Stimulated activated memory B cell treated with anti-CD40 and anti-IgM and Interleukin-4, amounts not matched to agents 10 μg/mL and 1 μg/mL and 100 μg/mL, for 72 hours (primary cell): ENCODE results near the gene PELI2.
A peak's percentile ranks its signal among the peaks of the same experiment; 100 is the strongest.

Source experiments
- ATAC-seq: fragments of 150-1000 bp; cut with Tn5 transposase; 2 replicates; pipeline ENCODE4 v1.10.0; 2021
- H3K27ac Mint-ChIP-seq: one replicate; pipeline ENCODE4 v1.8.0; 2022; ENCODE audit warnings: mild to moderate bottlenecking, mixed read lengths
- H3K27me3 Mint-ChIP-seq: one replicate; pipeline ENCODE4 v1.8.0; 2022; ENCODE audit warnings: mixed read lengths
- H3K36me3 Mint-ChIP-seq: one replicate; pipeline ENCODE4 v1.8.0; 2022; ENCODE audit warnings: mixed read lengths
- H3K4me1 Mint-ChIP-seq: one replicate; pipeline ENCODE4 v1.8.0; 2022; ENCODE audit warnings: mixed read lengths
- H3K4me3 Mint-ChIP-seq: one replicate; pipeline ENCODE4 v1.8.0; 2022; ENCODE audit warnings: mild to moderate bottlenecking, moderate library complexity, mixed read lengths
- H3K9me3 Mint-ChIP-seq: one replicate; pipeline ENCODE4 v1.8.0; 2022; ENCODE audit warnings: mixed read lengths

PELI2 gene

GRCh38 chr14:56280843-56281242 is 162.6 kb downstream of the PELI2 start:
- Mint-ChIP-seq H3K27me3 (no peaks in the 10 kb centered on the region), H3K9me3 (no peaks in the 10 kb centered on the region), H3K27ac (no peak overlapping the region), H3K36me3 (peaks cover 7% of the 10 kb centered on the region), H3K4me1 (no peaks in the 10 kb centered on the region), H3K4me3 (no peak overlapping the region)
- no peak for ATAC-seq

GRCh38 chr14:56282179-56282578 is 164.0 kb downstream of the PELI2 start:
- Mint-ChIP-seq H3K36me3 (peaks cover 7% of the 10 kb centered on the region), H3K27ac (no peak overlapping the region), H3K9me3 (no peaks in the 10 kb centered on the region), H3K27me3 (no peaks in the 10 kb centered on the region), H3K4me3 (no peak overlapping the region), H3K4me1 (no peaks in the 10 kb centered on the region)
- ATAC-seq = no peak

GRCh38 chr14:56284641-56285040 is 166.4 kb downstream of the PELI2 start:
- H3K27me3 Mint-ChIP-seq = no peaks in the 10 kb centered on the region
- H3K4me3 Mint-ChIP-seq = no peak overlapping the region
- peaks cover 7% of the 10 kb centered on the region for H3K36me3 Mint-ChIP-seq
- H3K4me1 Mint-ChIP-seq = no peaks in the 10 kb centered on the region
- ATAC-seq = no peak
- H3K9me3 Mint-ChIP-seq = no peaks in the 10 kb centered on the region
- H3K27ac Mint-ChIP-seq = no peak overlapping the region

GRCh38 chr14:56289155-56289554 is 170.9 kb downstream of the PELI2 start:
- H3K36me3 Mint-ChIP-seq = no peaks in the 10 kb centered on the region
- no peak overlapping the region for H3K27ac Mint-ChIP-seq
- H3K4me3 Mint-ChIP-seq = no peak overlapping the region
- H3K4me1 Mint-ChIP-seq = no peaks in the 10 kb centered on the region
- no peak for ATAC-seq
- no peaks in the 10 kb centered on the region for H3K27me3 Mint-ChIP-seq
- no peaks in the 10 kb centered on the region for H3K9me3 Mint-ChIP-seq

- H3K27ac Mint-ChIP-seq = no peak overlapping the region
- no peak for ATAC-seq
Measured at GRCh38 chr14:56290195-56290594, 172.0 kb downstream of the PELI2 start.

GRCh38 chr14:56292970-56293369 is 174.8 kb downstream of the PELI2 start:
- Mint-ChIP-seq H3K27ac (no peak overlapping the region), H3K36me3 (peaks cover 26% of the 10 kb centered on the region), H3K9me3 (no peaks in the 10 kb centered on the region), H3K4me1 (no peaks in the 10 kb centered on the region), H3K27me3 (no peaks in the 10 kb centered on the region), H3K4me3 (no peak overlapping the region)
- no peak for ATAC-seq

More at GRCh38 chr14:56290195-56290594, 172.0 kb downstream of the PELI2 start:
- Mint-ChIP-seq H3K9me3 (no peaks in the 10 kb centered on the region), H3K4me1 (no peaks in the 10 kb centered on the region), H3K27me3 (no peaks in the 10 kb centered on the region), H3K36me3 (peaks cover 3% of the 10 kb centered on the region), H3K4me3 (no peak overlapping the region)

GRCh38 chr14:56293506-56293905 is 175.3 kb downstream of the PELI2 start:
- no peaks in the 10 kb centered on the region for H3K4me1 Mint-ChIP-seq
- peak; percentile 28 for ATAC-seq
- H3K27ac Mint-ChIP-seq = no peak overlapping the region
- H3K36me3 Mint-ChIP-seq = peaks cover 26% of the 10 kb centered on the region
- H3K27me3 Mint-ChIP-seq = no peaks in the 10 kb centered on the region
- no peaks in the 10 kb centered on the region for H3K9me3 Mint-ChIP-seq
- no peak overlapping the region for H3K4me3 Mint-ChIP-seq

- ATAC-seq = no peak
- no peaks in the 10 kb centered on the region for H3K4me1 Mint-ChIP-seq
- no peaks in the 10 kb centered on the region for H3K9me3 Mint-ChIP-seq
- H3K27ac Mint-ChIP-seq = no peak overlapping the region
- no peak overlapping the region for H3K4me3 Mint-ChIP-seq
- H3K36me3 Mint-ChIP-seq = peaks cover 26% of the 10 kb centered on the region
- no peaks in the 10 kb centered on the region for H3K27me3 Mint-ChIP-seq
Measured at GRCh38 chr14:56294128-56294527, 175.9 kb downstream of the PELI2 start.

- Mint-ChIP-seq H3K27me3 (no peaks in the 10 kb centered on the region), H3K4me3 (no peak overlapping the region), H3K4me1 (no peaks in the 10 kb centered on the region), H3K27ac (no peak overlapping the region), H3K9me3 (no peaks in the 10 kb centered on the region), H3K36me3 (peaks cover 26% of the 10 kb centered on the region)
- no peak for ATAC-seq
Measured at GRCh38 chr14:56295743-56296142, 177.5 kb downstream of the PELI2 start.

GRCh38 chr14:56297449-56297848 is 179.2 kb downstream of the PELI2 start:
- no peaks in the 10 kb centered on the region for H3K9me3 Mint-ChIP-seq

GRCh38 chr14:56299306-56299984 is 181.2 kb downstream of the PELI2 start:
- peaks cover under 1% of the 10 kb centered on the region for H3K9me3 Mint-ChIP-seq
- no peak overlapping the region for H3K4me3 Mint-ChIP-seq
- H3K27me3 Mint-ChIP-seq = no peaks in the 10 kb centered on the region
- H3K4me1 Mint-ChIP-seq = no peaks in the 10 kb centered on the region
- no peak overlapping the region for H3K27ac Mint-ChIP-seq
- H3K36me3 Mint-ChIP-seq = peaks cover 26% of the 10 kb centered on the region
- no peak for ATAC-seq

More at GRCh38 chr14:56297449-56297848, 179.2 kb downstream of the PELI2 start:
- Mint-ChIP-seq H3K27ac (no peak overlapping the region), H3K4me1 (no peaks in the 10 kb centered on the region), H3K4me3 (no peak overlapping the region), H3K27me3 (no peaks in the 10 kb centered on the region), H3K36me3 (peaks cover 26% of the 10 kb centered on the region)
- ATAC-seq = no peak

GRCh38 chr14:56300495-56300894 is 182.3 kb downstream of the PELI2 start:
- H3K4me1 Mint-ChIP-seq = no peaks in the 10 kb centered on the region
- no peak for ATAC-seq
- peaks cover 4% of the 10 kb centered on the region for H3K9me3 Mint-ChIP-seq
- no peaks in the 10 kb centered on the region for H3K27me3 Mint-ChIP-seq
- no peak overlapping the region for H3K27ac Mint-ChIP-seq
- H3K36me3 Mint-ChIP-seq = peaks cover 20% of the 10 kb centered on the region
- H3K4me3 Mint-ChIP-seq = no peak overlapping the region

GRCh38 chr14:56304456-56304855 is 186.2 kb downstream of the PELI2 start:
- no peaks in the 10 kb centered on the region for H3K27me3 Mint-ChIP-seq
- no peak for ATAC-seq

GRCh38 chr14:56309198-56309597 is 191.0 kb downstream of the PELI2 start:
- no peaks in the 10 kb centered on the region for H3K4me1 Mint-ChIP-seq
- no peaks in the 10 kb centered on the region for H3K36me3 Mint-ChIP-seq
- H3K27ac Mint-ChIP-seq = no peak overlapping the region
- ATAC-seq = no peak
- H3K4me3 Mint-ChIP-seq = no peak overlapping the region
- H3K9me3 Mint-ChIP-seq = peaks cover 8% of the 10 kb centered on the region
- H3K27me3 Mint-ChIP-seq = no peaks in the 10 kb centered on the region

More at GRCh38 chr14:56304456-56304855, 186.2 kb downstream of the PELI2 start:
- no peak overlapping the region for H3K27ac Mint-ChIP-seq
- peaks cover 4% of the 10 kb centered on the region for H3K9me3 Mint-ChIP-seq
- no peaks in the 10 kb centered on the region for H3K36me3 Mint-ChIP-seq
- H3K4me1 Mint-ChIP-seq = no peaks in the 10 kb centered on the region
- H3K4me3 Mint-ChIP-seq = no peak overlapping the region

GRCh38 chr14:56310643-56311042 is 192.4 kb downstream of the PELI2 start:
- no peaks in the 10 kb centered on the region for H3K4me1 Mint-ChIP-seq
- peaks cover 9% of the 10 kb centered on the region for H3K9me3 Mint-ChIP-seq
- H3K4me3 Mint-ChIP-seq = no peak overlapping the region
- H3K36me3 Mint-ChIP-seq = no peaks in the 10 kb centered on the region
- H3K27me3 Mint-ChIP-seq = no peaks in the 10 kb centered on the region
- no peak overlapping the region for H3K27ac Mint-ChIP-seq
- ATAC-seq = no peak

GRCh38 chr14:56313789-56314188 is 195.6 kb downstream of the PELI2 start:
- ATAC-seq = no peak
- Mint-ChIP-seq H3K4me1 (no peaks in the 10 kb centered on the region), H3K36me3 (no peaks in the 10 kb centered on the region), H3K27me3 (no peaks in the 10 kb centered on the region), H3K4me3 (no peak overlapping the region), H3K9me3 (peaks cover 14% of the 10 kb centered on the region), H3K27ac (no peak overlapping the region)
